HK-2 (cell line): Measurements from ENCODE around the gene SKP1.

Source experiments
- DNase-seq: peaks from one replicate; pipeline ENCODE4 v3.0.0-alpha.2; 2018; ENCODE audit not compliant: unreplicated experiment

SKP1 gene

GRCh38 chr5:134113902-134114875, 62.6 kb downstream of the SKP1 start, which contains the start of gene TCF7:
Gene TCF7, plus strand, starts transcription at chr5:134114681. Its CDS starts 226 bp downstream, at chr5:134114907.
- DNase-seq: peak; percentile 68

GRCh38 chr5:134113363-134113889, 63.3 kb downstream of the SKP1 start:
- DNase-seq: no peak

- no peak for DNase-seq
Measured at GRCh38 chr5:134112726-134113362, 63.9 kb downstream of the SKP1 start.

GRCh38 chr5:134111741-134112647, 64.8 kb downstream of the SKP1 start:
- no peak for DNase-seq

GRCh38 chr5:134110382-134110781, 66.4 kb downstream of the SKP1 start:
- no peak for DNase-seq

GRCh38 chr5:134107779-134108178, 69.0 kb downstream of the SKP1 start:
- no peak for DNase-seq

GRCh38 chr5:134106991-134107701, 69.6 kb downstream of the SKP1 start:
- no peak for DNase-seq

- no peak for DNase-seq
Measured at GRCh38 chr5:134103998-134104654, 72.6 kb downstream of the SKP1 start.

GRCh38 chr5:134103397-134103796, 73.4 kb downstream of the SKP1 start:
- DNase-seq: no peak

GRCh38 chr5:134101686-134102439, 74.9 kb downstream of the SKP1 start:
- DNase-seq: peak; percentile 57

- peak; percentile 51 for DNase-seq
Measured at GRCh38 chr5:134100283-134101091, 76.3 kb downstream of the SKP1 start.

GRCh38 chr5:134099939-134100282, 76.8 kb downstream of the SKP1 start:
- no peak for DNase-seq

GRCh38 chr5:134099288-134099872, 77.4 kb downstream of the SKP1 start:
- DNase-seq: no peak
